NCI-H1105 (cell line): ENCODE data around the gene ZNF319.
"Not testable (repeated sequence)": the region's sequence is repeated elsewhere in the genome, so short reads cannot be mapped to it uniquely, and the experiment has no call there.

ENCODE experiments used
- DNase-seq: peaks from one replicate; lab custom pipeline; 2025; lab: John Stamatoyannopoulos, UW

ZNF319 gene

GRCh38 chr16:58021661-58022551, 21.4 kb upstream of the ZNF319 start:
- no peak for DNase-seq

- no peak for DNase-seq
These were observed 20.4 kb upstream of the ZNF319 start for GRCh38 chr16:58020628-58021521.

GRCh38 chr16:58019866-58020538, 19.5 kb upstream of the ZNF319 start:
- no peak for DNase-seq

GRCh38 chr16:58018803-58019202, 18.3 kb upstream of the ZNF319 start:
- DNase-seq = no peak

- no peak for DNase-seq
These were observed 16.5 kb upstream of the ZNF319 start for GRCh38 chr16:58016840-58017446.

- DNase-seq = no peak
These were observed 12.9 kb upstream of the ZNF319 start for GRCh38 chr16:58013201-58013956.

- DNase-seq = no peak
These were observed 12.0 kb upstream of the ZNF319 start for GRCh38 chr16:58012481-58012880.

- no peak for DNase-seq
These were observed 11.2 kb upstream of the ZNF319 start for GRCh38 chr16:58011652-58012051.

- DNase-seq = no peak
These were observed 10.4 kb upstream of the ZNF319 start for GRCh38 chr16:58010886-58011285.

GRCh38 chr16:58009856-58010416, 9.5 kb upstream of the ZNF319 start:
- DNase-seq = no peak

GRCh38 chr16:58004736-58005135, 4.3 kb upstream of the ZNF319 start:
- not testable (repeated sequence) for DNase-seq

- no peak for DNase-seq
These were observed 2.5 kb upstream of the ZNF319 start for GRCh38 chr16:58002936-58003335.

GRCh38 chr16:58002416-58002800, 1.9 kb upstream of the ZNF319 start:
- no peak for DNase-seq

- no peak for DNase-seq
These were observed 1.4 kb upstream of the ZNF319 start for GRCh38 chr16:58001781-58002415.

- DNase-seq = peak; percentile 50
These were observed 519 bp upstream of the ZNF319 start, which contains the start of gene USB1 for GRCh38 chr16:58000706-58001676. Gene USB1 (plus strand): TSS chr16:58001407. CDS start chr16:58001484, 77 bp downstream.

GRCh38 chr16:57999366-57999970, 1.0 kb downstream of the ZNF319 start:
- no peak for DNase-seq

- no peak for DNase-seq
These were observed 1.5 kb downstream of the ZNF319 start for GRCh38 chr16:57998992-57999365.

GRCh38 chr16:57998486-57998885, 2.0 kb downstream of the ZNF319 start:
- no peak for DNase-seq
